HUES6 (cell line): ENCODE results near the gene GAB3.
"Not testable (repeated sequence)": the region's sequence is repeated elsewhere in the genome, so short reads cannot be mapped to it uniquely, and the experiment has no call there.

Experiments
- H3K27ac ChIP-seq: 2 replicates; pipeline ENCODE4 v1.7.0; 2013; ENCODE audit warnings: low read depth, mild to moderate bottlenecking, low read length, inconsistent platforms
- H3K27me3 ChIP-seq: 2 replicates; pipeline ENCODE4 v1.6.1; 2013; ENCODE audit warnings: low read length; ENCODE audit not compliant: control insufficient read depth, insufficient read depth
- H3K36me3 ChIP-seq: 2 replicates; pipeline ENCODE4 v1.6.1; 2013; ENCODE audit warnings: low read length; ENCODE audit not compliant: control insufficient read depth, insufficient read depth
- H3K4me1 ChIP-seq: 2 replicates; pipeline ENCODE4 v1.6.1; 2013; ENCODE audit warnings: low read length; ENCODE audit not compliant: control insufficient read depth, insufficient read depth
- H3K4me3 ChIP-seq: 2 replicates; pipeline ENCODE4 v1.5.1; 2013; ENCODE audit warnings: low read depth, low read length
- H3K9ac ChIP-seq: one replicate; pipeline ENCODE4 v1.6.1; 2013; ENCODE audit warnings: mild to moderate bottlenecking, low read length
- H3K9me3 ChIP-seq: 2 replicates; pipeline ENCODE4 v1.6.1; 2013; ENCODE audit warnings: low read depth, low read length; ENCODE audit not compliant: control insufficient read depth, insufficient read depth

GAB3 gene

GRCh38 chrX:154695911-154696675 is 54.8 kb downstream of the GAB3 start:
- Histone ChIP-seq H3K9me3 (peaks cover 9% of the 10 kb centered on the region; the same call in 1 of the 2 replicates), H3K27me3 (no peaks in the 10 kb centered on the region), H3K9ac (no peak overlapping the region), H3K27ac (no peak overlapping the region), H3K4me3 (no peak overlapping the region), H3K36me3 (no peaks in the 10 kb centered on the region), H3K4me1 (peaks cover 15% of the 10 kb centered on the region)

- Histone ChIP-seq H3K9me3 (peaks cover 9% of the 10 kb centered on the region; the same call in 1 of the 2 replicates), H3K4me3 (no peak overlapping the region), H3K4me1 (peaks cover 4% of the 10 kb centered on the region; the same call in 1 of the 2 replicates), H3K27ac (no peak overlapping the region), H3K9ac (no peak overlapping the region), H3K27me3 (no peaks in the 10 kb centered on the region), H3K36me3 (no peaks in the 10 kb centered on the region)
Observed at GRCh38 chrX:154693394-154693793, 57.5 kb downstream of the GAB3 start.

- H3K27ac ChIP-seq, H3K36me3 ChIP-seq, H3K4me3 ChIP-seq: not testable (repeated sequence)
Observed at GRCh38 chrX:154690438-154690837, 60.4 kb downstream of the GAB3 start.

GRCh38 chrX:154672084-154672483 is 78.8 kb downstream of the GAB3 start:
- not testable (repeated sequence) for H3K27me3 ChIP-seq, H3K4me1 ChIP-seq, H3K27ac ChIP-seq, H3K9ac ChIP-seq, H3K36me3 ChIP-seq, H3K4me3 ChIP-seq
- peaks cover 22% of the 10 kb centered on the region; the same call in 1 of the 2 replicates for H3K9me3 ChIP-seq

More at GRCh38 chrX:154690438-154690837, 60.4 kb downstream of the GAB3 start:
- H3K27me3 ChIP-seq, H3K9ac ChIP-seq, H3K9me3 ChIP-seq, H3K4me1 ChIP-seq: not testable (repeated sequence)

GRCh38 chrX:154670848-154671247 is 80.0 kb downstream of the GAB3 start:
- H3K27me3 ChIP-seq, H3K36me3 ChIP-seq, H3K4me3 ChIP-seq, H3K27ac ChIP-seq, H3K4me1 ChIP-seq, H3K9ac ChIP-seq: not testable (repeated sequence)
- peaks cover 18% of the 10 kb centered on the region; the same call in 1 of the 2 replicates for H3K9me3 ChIP-seq

- Histone ChIP-seq H3K4me3 (no peak overlapping the region), H3K36me3 (no peaks in the 10 kb centered on the region), H3K9ac (no peak overlapping the region), H3K27me3 (no peaks in the 10 kb centered on the region; the same call in 1 of the 2 replicates), H3K27ac (no peak overlapping the region), H3K4me1 (no peaks in the 10 kb centered on the region), H3K9me3 (peaks cover 39% of the 10 kb centered on the region)
Observed at GRCh38 chrX:154661899-154662298, 89.0 kb downstream of the GAB3 start.

- Histone ChIP-seq H3K9me3 (peaks cover 39% of the 10 kb centered on the region), H3K4me3 (no peak overlapping the region), H3K36me3 (no peaks in the 10 kb centered on the region), H3K27ac (no peak overlapping the region), H3K4me1 (no peaks in the 10 kb centered on the region), H3K9ac (no peak overlapping the region), H3K27me3 (no peaks in the 10 kb centered on the region; the same call in 1 of the 2 replicates)
Observed at GRCh38 chrX:154661170-154661569, 89.7 kb downstream of the GAB3 start.

GRCh38 chrX:154660541-154660940 is 90.3 kb downstream of the GAB3 start:
- Histone ChIP-seq H3K36me3 (no peaks in the 10 kb centered on the region), H3K4me1 (no peaks in the 10 kb centered on the region), H3K27me3 (no peaks in the 10 kb centered on the region; the same call in 1 of the 2 replicates), H3K27ac (no peak overlapping the region), H3K9ac (no peak overlapping the region), H3K4me3 (no peak overlapping the region), H3K9me3 (peaks cover 42% of the 10 kb centered on the region)

GRCh38 chrX:154658957-154659356 is 91.9 kb downstream of the GAB3 start:
- no peak overlapping the region for H3K27ac ChIP-seq
- no peak overlapping the region for H3K9ac ChIP-seq
- H3K4me1 ChIP-seq: no peaks in the 10 kb centered on the region
- H3K4me3 ChIP-seq: no peak overlapping the region
- no peaks in the 10 kb centered on the region; the same call in 1 of the 2 replicates for H3K27me3 ChIP-seq
- H3K36me3 ChIP-seq: no peaks in the 10 kb centered on the region
- H3K9me3 ChIP-seq: peaks cover 44% of the 10 kb centered on the region

GRCh38 chrX:154658187-154658586 is 92.7 kb downstream of the GAB3 start:
- Histone ChIP-seq H3K9me3 (peaks cover 40% of the 10 kb centered on the region), H3K36me3 (no peaks in the 10 kb centered on the region), H3K4me1 (no peaks in the 10 kb centered on the region), H3K4me3 (no peak overlapping the region), H3K27me3 (no peaks in the 10 kb centered on the region; the same call in 1 of the 2 replicates), H3K9ac (no peak overlapping the region), H3K27ac (no peak overlapping the region)

- no peak overlapping the region for H3K4me3 ChIP-seq
- no peaks in the 10 kb centered on the region for H3K27me3 ChIP-seq
- no peaks in the 10 kb centered on the region for H3K36me3 ChIP-seq
- no peak overlapping the region for H3K9ac ChIP-seq
- H3K9me3 ChIP-seq: peaks cover 35% of the 10 kb centered on the region; the same call in 1 of the 2 replicates
- H3K27ac ChIP-seq: no peak overlapping the region
- no peaks in the 10 kb centered on the region for H3K4me1 ChIP-seq
Observed at GRCh38 chrX:154657226-154657805, 93.6 kb downstream of the GAB3 start.
